OCI-LY7 (cell line): ENCODE results near the gene GSG1L. TPM values are rescaled to one million over a fixed set of nuclear protein-coding genes. Genes with fewer than 3 reads are reported as not detected.

Source experiments
- BruUV-seq: library from RNA; stranded (reverse); fragments of 400-500 nt; replicated peaks from 2 replicates; lab custom pipeline; 2021; lab: Mats Ljungman, UMichigan
- CTCF ChIA-PET: fragments of 300-600 bp; sonication (Branson Sonifier 250); formaldehyde crosslinking; loops from one replicate; lab custom pipeline; 2022; ENCODE audit warnings: antibody characterized with exemption; ENCODE audit not compliant: unreplicated experiment; lab: Charles Lee
- POLR2A ChIA-PET: fragments of 300-600 bp; sonication (Branson Sonifier 250); formaldehyde crosslinking; loops from one replicate; lab custom pipeline; 2022; ENCODE audit warnings: antibody characterized with exemption; lab: Charles Lee
- DNase-seq: peaks from one replicate; pipeline ENCODE4 v3.0.0-alpha.2; 2015; ENCODE audit warnings: low spot score
- H2AFZ ChIP-seq: fragments of 200-600 bp; sonication (generic), shearing (Covaris generic); 2 replicates; pipeline ENCODE4 v1.6.1; 2014; ENCODE audit warnings: mild to moderate bottlenecking, antibody characterized with exemption, low read length, moderate library complexity
- H3K27ac ChIP-seq: fragments of 200-600 bp; sonication (generic); 2 replicates; pipeline ENCODE4 v1.5.1; 2014; ENCODE audit warnings: mixed run types, low read depth, mild to moderate bottlenecking, moderate library complexity, low read length, inconsistent platforms; ENCODE audit not compliant: poor library complexity, severe bottlenecking
- H3K36me3 ChIP-seq: fragments of 200-600 bp; sonication (generic); 2 replicates; pipeline ENCODE4 v1.6.1; 2014; ENCODE audit warnings: mild to moderate bottlenecking, antibody characterized with exemption, low read length, moderate library complexity, mixed read lengths; ENCODE audit not compliant: insufficient read depth
- H3K4me1 ChIP-seq: fragments of 200-600 bp; sonication (generic); 2 replicates; pipeline ENCODE4 v1.5.1; 2014; ENCODE audit warnings: mild to moderate bottlenecking, low read length; ENCODE audit not compliant: insufficient read depth, poor library complexity, severe bottlenecking
- H3K4me2 ChIP-seq: fragments of 200-600 bp; sonication (generic); 2 replicates; pipeline ENCODE4 v1.6.1; 2014; ENCODE audit warnings: mild to moderate bottlenecking, low read length
- H3K4me3 ChIP-seq: fragments of 200-600 bp; sonication (generic); 2 replicates; pipeline ENCODE4 v1.5.1; 2014; ENCODE audit warnings: mild to moderate bottlenecking, low read depth, low read length; ENCODE audit not compliant: poor library complexity, severe bottlenecking
- H3K79me2 ChIP-seq: fragments of 200-600 bp; sonication (generic); 2 replicates; pipeline ENCODE4 v1.6.1; 2016; ENCODE audit warnings: low read depth, mild to moderate bottlenecking, low read length, moderate library complexity, mixed read lengths; ENCODE audit not compliant: insufficient read depth
- H3K9me2 ChIP-seq: fragments of 200-600 bp; sonication (generic); 2 replicates; pipeline ENCODE4 v1.6.1; 2016; ENCODE audit warnings: mild to moderate bottlenecking, low read length, mixed read lengths; ENCODE audit not compliant: insufficient read depth
- H3K9me3 ChIP-seq: fragments of 200-600 bp; sonication (generic); 2 replicates; pipeline ENCODE4 v1.6.1; 2014; ENCODE audit warnings: mild to moderate bottlenecking, mixed run types, low read length, mixed read lengths
- H4K20me1 ChIP-seq: fragments of 200-600 bp; sonication (generic); 2 replicates; pipeline ENCODE4 v1.6.1; 2014; ENCODE audit warnings: mild to moderate bottlenecking, antibody characterized with exemption, low read length, moderate library complexity, mixed read lengths; ENCODE audit not compliant: insufficient read depth
- CTCF ChIP-seq: fragments of 200-600 bp; sonication (generic); conservative IDR thresholded peaks from 2 replicates; pipeline ENCODE4 v1.5.1; 2014; ENCODE audit warnings: mild to moderate bottlenecking, antibody characterized with exemption, low read length, moderate library complexity, mixed read lengths
- EZH2phosphoT487 ChIP-seq: fragments of 200-600 bp; sonication (generic); IDR thresholded peaks from 2 replicates; pipeline ENCODE4 v1.6.1; 2018; ENCODE audit warnings: low read depth, borderline replicate concordance, mild to moderate bottlenecking, mixed run types, antibody characterized with exemption, low read length, moderate library complexity, mixed read lengths
- intact Hi-C: fragments of 100-400 bp; cut with micrococcal nuclease; formaldehyde crosslinking; loops from one replicate; pipeline ENCODE4 v1.10.0; 2022; ENCODE audit not compliant: unreplicated experiment
- total RNA-seq, 2 experiments: library from RNA; depleted of rRNA in 1 of 2; stranded (reverse); fragments of >200 nt in 1 of 2; shearing (Covaris generic) in 1 of 2; gene quantifications; 2 replicates each; pipeline ENCODE4 v1.2.3, GENCODE V29; 2014 to 2022

Gene GSG1L
- total RNA-seq, 2 experiments from 2014 or later = not detected

- H3K4me1 ChIP-seq = no peaks in the 10 kb centered on the region
Observed at GRCh38 chr16:28085389-28086171, 22.1 kb upstream of the GSG1L start.

DNA sequence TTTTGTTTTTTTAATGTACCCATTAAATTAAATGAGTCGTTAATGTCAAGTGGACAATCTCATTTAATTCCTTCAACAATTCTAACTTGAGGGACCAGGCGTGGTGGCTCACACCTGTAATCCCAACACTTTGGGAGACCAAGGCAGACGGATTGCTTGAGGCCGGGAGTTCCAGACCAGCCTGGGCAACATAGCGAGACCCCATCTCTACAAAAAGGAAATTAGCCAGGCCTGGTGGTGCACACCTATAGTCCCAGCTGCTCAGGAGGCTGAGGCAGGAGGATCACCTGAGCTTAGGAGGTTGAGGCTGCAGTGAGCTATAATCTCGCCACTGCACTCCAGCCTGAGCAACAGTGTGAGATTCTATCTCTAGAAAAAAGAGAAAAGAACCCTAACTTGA is 20.7 kb upstream of the GSG1L start:
- ChIA-PET POLR2A (no interaction called here), CTCF (no interaction called here)
- DNase-seq = no peak
- no TSS peak for BruUV-seq
- H3K27ac ChIP-seq = no peak overlapping the region
- intact Hi-C loops = no loop called here
- H3K4me1 ChIP-seq = no peaks in the 10 kb centered on the region
- no peaks in the 10 kb centered on the region for H3K79me2 ChIP-seq
- no peaks in the 10 kb centered on the region for H3K9me3 ChIP-seq
- H2AFZ ChIP-seq = no peak overlapping the region
- H4K20me1 ChIP-seq = no peaks in the 10 kb centered on the region
- no peaks in the 10 kb centered on the region for H3K36me3 ChIP-seq
- TF ChIP-seq EZH2phosphoT487 = no peak
- no peak for TF ChIP-seq CTCF
- no peak overlapping the region for H3K4me3 ChIP-seq
- H3K4me2 ChIP-seq = no peak overlapping the region
- H3K9me2 ChIP-seq = no peaks in the 10 kb centered on the region

More at GRCh38 chr16:28085389-28086171, 22.1 kb upstream of the GSG1L start:
- Histone ChIP-seq H3K9me3 (no peaks in the 10 kb centered on the region), H2AFZ (no peak overlapping the region), H3K79me2 (no peaks in the 10 kb centered on the region), H3K9me2 (no peaks in the 10 kb centered on the region), H3K36me3 (no peaks in the 10 kb centered on the region), H3K4me2 (no peak overlapping the region), H3K27ac (no peak overlapping the region), H3K4me3 (no peak overlapping the region), H4K20me1 (no peaks in the 10 kb centered on the region)
- BruUV-seq = no TSS peak
- ChIA-PET POLR2A (no interaction called here), CTCF (no interaction called here)
- intact Hi-C loops = no loop called here
- TF ChIP-seq EZH2phosphoT487 = no peak
- TF ChIP-seq CTCF = no peak
- no peak for DNase-seq

DNA sequence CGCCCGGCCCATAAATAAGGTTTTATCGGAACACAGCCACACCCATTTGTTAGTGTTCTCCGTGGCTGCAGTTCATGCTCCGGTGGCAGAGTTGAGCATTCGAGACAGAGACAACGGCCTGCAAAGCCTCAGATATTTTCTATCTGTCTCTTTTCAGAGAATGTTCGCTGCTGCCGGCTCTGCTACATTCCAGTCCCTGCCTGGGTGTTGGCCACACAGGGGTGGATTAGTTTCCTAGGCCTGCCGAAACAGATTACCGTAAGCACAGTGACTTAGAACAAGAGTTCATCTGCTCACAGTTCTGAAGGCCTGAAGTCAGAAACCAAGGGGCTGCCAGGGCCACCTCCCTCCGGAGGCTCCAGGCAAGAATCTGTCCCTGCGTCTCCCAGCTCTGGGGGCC is 19.1 kb upstream of the GSG1L start:
- H3K79me2 ChIP-seq = no peaks in the 10 kb centered on the region
- ChIA-PET POLR2A (no interaction called here), CTCF (no interaction called here)
- H4K20me1 ChIP-seq = no peaks in the 10 kb centered on the region
- intact Hi-C loops = no loop called here
- TF ChIP-seq CTCF = no peak
- TF ChIP-seq EZH2phosphoT487 = no peak
- H3K4me3 ChIP-seq = no peak overlapping the region
- BruUV-seq = no TSS peak
- H2AFZ ChIP-seq = no peak overlapping the region
- H3K9me3 ChIP-seq = no peaks in the 10 kb centered on the region
- DNase-seq = no peak
- no peak overlapping the region for H3K27ac ChIP-seq
- no peaks in the 10 kb centered on the region for H3K9me2 ChIP-seq
- no peaks in the 10 kb centered on the region for H3K36me3 ChIP-seq
- H3K4me2 ChIP-seq = no peak overlapping the region
- H3K4me1 ChIP-seq = no peaks in the 10 kb centered on the region
